SJCRH30 (cell line): ENCODE data around the gene LY6G5C. TPM values are rescaled to one million over a fixed set of nuclear protein-coding genes. Genes with fewer than 3 reads are reported as not detected.

Experiments
- DNase-seq, 2 experiments: peaks; one replicate each; pipeline ENCODE4 v3.0.0-alpha.2; 2015 to 2020
- H3K27ac ChIP-seq: fragments of 250-450 bp; sonication (Bioruptor Pico); 2 replicates; pipeline ENCODE4 v1.5.1; 2020; ENCODE audit warnings: mild to moderate bottlenecking, moderate library complexity
- H3K27me3 ChIP-seq: fragments of 250-450 bp; sonication (Bioruptor Pico); 2 replicates; pipeline ENCODE4 v1.5.1; 2020; ENCODE audit warnings: mild to moderate bottlenecking, moderate library complexity
- H3K36me3 ChIP-seq: fragments of 250-450 bp; sonication (Bioruptor Pico); 2 replicates; pipeline ENCODE4 v1.5.1; 2020; ENCODE audit warnings: mild to moderate bottlenecking, moderate library complexity
- H3K4me1 ChIP-seq: fragments of 250-450 bp; sonication (Bioruptor Pico); 2 replicates; pipeline ENCODE4 v1.5.1; 2020; ENCODE audit warnings: mild to moderate bottlenecking, moderate library complexity
- H3K4me3 ChIP-seq: fragments of 250-450 bp; sonication (Bioruptor Pico); 2 replicates; pipeline ENCODE4 v1.5.1; 2020; ENCODE audit warnings: mild to moderate bottlenecking, moderate library complexity
- H3K9me3 ChIP-seq: fragments of 250-450 bp; sonication (Bioruptor Pico); replicated peaks from 2 replicates; pipeline ENCODE4 v1.5.1; 2020; ENCODE audit warnings: mild to moderate bottlenecking, moderate library complexity
- total RNA-seq: library from RNA; depleted of rRNA; stranded (reverse); fragments of >200 nt; shearing (Covaris generic); gene quantifications from 2 replicates; pipeline ENCODE4 v1.2.3, GENCODE V29; 2014; rRNA removed

The LY6G5C gene
- total RNA-seq, 1 experiment from 2014 or later: 1.6 TPM

GRCh38 chr6:31632279-31632946 lies 48.5 kb downstream of the LY6G5C start:
- Histone ChIP-seq H3K36me3 (peaks cover 92% of the 10 kb centered on the region), H3K27ac (no peak overlapping the region), H3K4me3 (no peak overlapping the region), H3K9me3 (no peaks in the 10 kb centered on the region), H3K4me1 (no peaks in the 10 kb centered on the region), H3K27me3 (no peaks in the 10 kb centered on the region)
- DNase-seq: no peak

GRCh38 chr6:31631681-31632278 lies 49.1 kb downstream of the LY6G5C start:
- H3K27me3 ChIP-seq: no peaks in the 10 kb centered on the region
- DNase-seq: no peak
- H3K9me3 ChIP-seq: no peaks in the 10 kb centered on the region
- peaks cover 93% of the 10 kb centered on the region for H3K36me3 ChIP-seq
- no peaks in the 10 kb centered on the region for H3K4me1 ChIP-seq
- no peak overlapping the region for H3K4me3 ChIP-seq
- no peak overlapping the region for H3K27ac ChIP-seq

GRCh38 chr6:31631209-31631608 lies 49.7 kb downstream of the LY6G5C start:
- no peaks in the 10 kb centered on the region for H3K4me1 ChIP-seq
- DNase-seq: no peak
- no peaks in the 10 kb centered on the region for H3K9me3 ChIP-seq
- H3K27me3 ChIP-seq: no peaks in the 10 kb centered on the region
- no peak overlapping the region for H3K4me3 ChIP-seq
- H3K36me3 ChIP-seq: peaks cover 93% of the 10 kb centered on the region
- no peak overlapping the region for H3K27ac ChIP-seq

- peaks cover 93% of the 10 kb centered on the region for H3K36me3 ChIP-seq
- H3K4me3 ChIP-seq: no peak overlapping the region
- no peaks in the 10 kb centered on the region for H3K9me3 ChIP-seq
- H3K27me3 ChIP-seq: no peaks in the 10 kb centered on the region
- H3K27ac ChIP-seq: no peak overlapping the region
- no peaks in the 10 kb centered on the region for H3K4me1 ChIP-seq
- no peak for DNase-seq
These were observed 50.5 kb downstream of the LY6G5C start for GRCh38 chr6:31630177-31630934.

GRCh38 chr6:31629014-31629413 lies 51.9 kb downstream of the LY6G5C start:
- Histone ChIP-seq H3K9me3 (no peaks in the 10 kb centered on the region), H3K36me3 (peaks cover 93% of the 10 kb centered on the region), H3K4me1 (no peaks in the 10 kb centered on the region), H3K4me3 (no peak overlapping the region), H3K27ac (no peak overlapping the region), H3K27me3 (no peaks in the 10 kb centered on the region)
- DNase-seq: no peak

GRCh38 chr6:31627690-31628287 lies 53.1 kb downstream of the LY6G5C start:
- H3K4me1 ChIP-seq: no peaks in the 10 kb centered on the region
- H3K9me3 ChIP-seq: no peaks in the 10 kb centered on the region
- no peak for DNase-seq
- H3K27me3 ChIP-seq: no peaks in the 10 kb centered on the region
- peaks cover 96% of the 10 kb centered on the region for H3K36me3 ChIP-seq
- no peak overlapping the region for H3K4me3 ChIP-seq
- no peak overlapping the region for H3K27ac ChIP-seq

GRCh38 chr6:31626952-31627351 lies 53.9 kb downstream of the LY6G5C start:
- Histone ChIP-seq H3K27ac (no peak overlapping the region), H3K4me3 (no peak overlapping the region), H3K9me3 (no peaks in the 10 kb centered on the region), H3K36me3 (peaks cover 92% of the 10 kb centered on the region), H3K27me3 (no peaks in the 10 kb centered on the region), H3K4me1 (no peaks in the 10 kb centered on the region)
- no peak for DNase-seq

Other genes starting within 250 kb of the LY6G5C start
- gene MICB, start 182.9 kb downstream of the LY6G5C start, total RNA-seq: not detected in 2 replicates
- not detected in 2 replicates for gene MCCD1, start 152.1 kb downstream of the LY6G5C start, total RNA-seq
- 673 and 762 TPM in 2 replicates for gene DDX39B, start 139.1 kb downstream of the LY6G5C start, total RNA-seq
- 0.91 and 1.4 TPM in 2 replicates for gene ATP6V1G2, start 134.5 kb downstream of the LY6G5C start, total RNA-seq
- gene NFKBIL1, start 133.5 kb downstream of the LY6G5C start, total RNA-seq: 8.5 and 10.6 TPM in 2 replicates
- not detected in 2 replicates for gene LTA, start 108.8 kb downstream of the LY6G5C start, total RNA-seq
- not detected in 2 replicates for gene TNF, start 105.5 kb downstream of the LY6G5C start, total RNA-seq
- not detected in 2 replicates for gene LTB, start 98.6 kb downstream of the LY6G5C start, total RNA-seq
- not detected in 2 replicates for gene LST1, start 94.8 kb downstream of the LY6G5C start, total RNA-seq
- not detected in 2 replicates for gene NCR3, start 88.1 kb downstream of the LY6G5C start, total RNA-seq
- gene AIF1, start 65.8 kb downstream of the LY6G5C start, total RNA-seq: not detected in 2 replicates
- 98.7 and 109 TPM in 2 replicates for gene PRRC2A, start 60.4 kb downstream of the LY6G5C start, total RNA-seq
- 165 and 188 TPM in 2 replicates for gene BAG6, start 28.4 kb downstream of the LY6G5C start, total RNA-seq
- 1.8 and 2.0 TPM in 2 replicates for gene APOM, start 25.2 kb downstream of the LY6G5C start, total RNA-seq
- gene C6orf47, start 20.3 kb downstream of the LY6G5C start, total RNA-seq: 17.6 and 19.0 TPM in 2 replicates
- gene GPANK1, start 16.1 kb downstream of the LY6G5C start, total RNA-seq: 19.5 and 23.6 TPM in 2 replicates
- gene CSNK2B, start 15.0 kb downstream of the LY6G5C start, total RNA-seq: 197 and 208 TPM in 2 replicates
- gene LY6G5B, start 11.1 kb downstream of the LY6G5C start, total RNA-seq: 3.2 and 7.0 TPM in 2 replicates
- 18.8 and 22.4 TPM in 2 replicates for gene ABHD16A, start 22.3 kb upstream of the LY6G5C start, total RNA-seq
- gene LY6G6F, start 25.8 kb upstream of the LY6G5C start, total RNA-seq: not detected in 2 replicates
- gene LY6G6D, start 34.3 kb upstream of the LY6G5C start, total RNA-seq: not detected in 2 replicates
- gene LY6G6C, start 40.7 kb upstream of the LY6G5C start, total RNA-seq: not detected in 2 replicates
- 0.47 TPM in 1 of 2 replicates, not detected in the other for gene MPIG6B, start 42.3 kb upstream of the LY6G5C start, total RNA-seq
- 39.1 and 42.7 TPM in 2 replicates for gene DDAH2, start 48.2 kb upstream of the LY6G5C start, total RNA-seq
- gene CLIC1, start 55.5 kb upstream of the LY6G5C start, total RNA-seq: 210 and 234 TPM in 2 replicates
- gene MSH5, start 58.9 kb upstream of the LY6G5C start, total RNA-seq: 12.9 and 13.4 TPM in 2 replicates
- 0.89 and 1.4 TPM in 2 replicates for gene SAPCD1, start 81.6 kb upstream of the LY6G5C start, total RNA-seq
- 0.28 and 0.34 TPM in 2 replicates for gene VWA7, start 96.3 kb upstream of the LY6G5C start, total RNA-seq
- 42.5 and 45.8 TPM in 2 replicates for gene VARS1, start 114.7 kb upstream of the LY6G5C start, total RNA-seq
- gene LSM2, start 125.9 kb upstream of the LY6G5C start, total RNA-seq: 90.1 and 106 TPM in 2 replicates
- 0.10 and 0.14 TPM in 2 replicates for gene HSPA1L, start 134.2 kb upstream of the LY6G5C start, total RNA-seq
- gene HSPA1A, start 134.5 kb upstream of the LY6G5C start, total RNA-seq: 0.56 TPM in 1 of 2 replicates, not detected in the other
- 106 and 118 TPM in 2 replicates for gene HSPA1B, start 146.7 kb upstream of the LY6G5C start, total RNA-seq
- 21.2 and 23.3 TPM in 2 replicates for gene NEU1, start 181.8 kb upstream of the LY6G5C start, total RNA-seq
- 0.12 TPM in 1 of 2 replicates, not detected in the other for gene SLC44A4, start 197.9 kb upstream of the LY6G5C start, total RNA-seq
- 42.1 and 48.4 TPM in 2 replicates for gene EHMT2, start 216.6 kb upstream of the LY6G5C start, total RNA-seq
- 4.8 and 5.4 TPM in 2 replicates for gene ZBTB12, start 221.0 kb upstream of the LY6G5C start, total RNA-seq
- gene C2, start 246.7 kb upstream of the LY6G5C start, total RNA-seq: 1.2 and 1.5 TPM in 2 replicates